Mucosa of descending colon (tissue), 3 donors: ENCODE results near the gene VEZF1. TPM values are rescaled to one million over a fixed set of nuclear protein-coding genes. Genes with fewer than 3 reads are reported as not detected.
"Not testable (repeated sequence)": the region's sequence is repeated elsewhere in the genome, so short reads cannot be mapped to it uniquely, and the experiment has no call there.

Experiments
- ATAC-seq: fragments of 200-7000 bp; cut with Tn5 transposase; one replicate; pipeline ENCODE4 v1.9.1; 2020; ENCODE audit warnings: mild to moderate bottlenecking, moderate library complexity
- DNase-seq, 3 donors: peaks; one replicate each; pipeline ENCODE4 v3.0.0-alpha.2; 2020
- H3K36me3 ChIP-seq: fragments of 200-600 bp; one replicate; pipeline ENCODE4 v1.8.0; 2021; ENCODE audit warnings: low read depth, mild to moderate bottlenecking
- H3K4me1 ChIP-seq: fragments of 200-600 bp; one replicate; pipeline ENCODE4 v1.8.0; 2021; ENCODE audit warnings: low read depth, mild to moderate bottlenecking
- H3K4me3 ChIP-seq: fragments of 200-600 bp; one replicate; pipeline ENCODE4 v1.8.0; 2021; ENCODE audit warnings: mild to moderate bottlenecking
- H3K9me3 ChIP-seq: fragments of 200-600 bp; one replicate; pipeline ENCODE4 v1.8.0; 2021; ENCODE audit warnings: mild to moderate bottlenecking
- intact Hi-C, 2 donors: fragments of 100-400 bp; cut with DNase I in 1 of 2; cut with micrococcal nuclease in 1 of 2; formaldehyde crosslinking; loops; one replicate each; pipeline versions ENCODE4 v1.11.0 to v1.11.1; 2022; cut with DNase I, micrococcal nuclease
- total RNA-seq, 3 donors: library from RNA; stranded (reverse); fragmentation: NEBNext Ultra II Directional in 2 of 3; extraction: Animal tissue kit (Norgen Biotek cat#: 25700) in 2 of 3; gene quantifications; one replicate each; pipeline versions ENCODE4 v1.2.1 to v1.2.4, GENCODE V29; 2021 to 2023
- TF ChIP-seq, protein P1 (sequence below): fragments of 200-600 bp; IDR thresholded peaks from one replicate; pipeline ENCODE4 v1.8.0; 2022; ENCODE audit warnings: antibody characterized with exemption, mild to moderate bottlenecking
- donor health status: DM: no; HTN: no; CAD: no; lungs with moderate emphysema.
- donor health status: DM: no; HTN: no; CAD: no.
- donor health status: DM: no; HTN: yes; CAD: no.

The VEZF1 gene
- total RNA-seq, 3 donors from 2014 or later, result 48.1 to 107 (median 48.9) TPM

- ATAC-seq, result no peak
- no peak for DNase-seq
- no peaks in the 10 kb centered on the region for H3K9me3 ChIP-seq
- TF ChIP-seq, protein P1, sequence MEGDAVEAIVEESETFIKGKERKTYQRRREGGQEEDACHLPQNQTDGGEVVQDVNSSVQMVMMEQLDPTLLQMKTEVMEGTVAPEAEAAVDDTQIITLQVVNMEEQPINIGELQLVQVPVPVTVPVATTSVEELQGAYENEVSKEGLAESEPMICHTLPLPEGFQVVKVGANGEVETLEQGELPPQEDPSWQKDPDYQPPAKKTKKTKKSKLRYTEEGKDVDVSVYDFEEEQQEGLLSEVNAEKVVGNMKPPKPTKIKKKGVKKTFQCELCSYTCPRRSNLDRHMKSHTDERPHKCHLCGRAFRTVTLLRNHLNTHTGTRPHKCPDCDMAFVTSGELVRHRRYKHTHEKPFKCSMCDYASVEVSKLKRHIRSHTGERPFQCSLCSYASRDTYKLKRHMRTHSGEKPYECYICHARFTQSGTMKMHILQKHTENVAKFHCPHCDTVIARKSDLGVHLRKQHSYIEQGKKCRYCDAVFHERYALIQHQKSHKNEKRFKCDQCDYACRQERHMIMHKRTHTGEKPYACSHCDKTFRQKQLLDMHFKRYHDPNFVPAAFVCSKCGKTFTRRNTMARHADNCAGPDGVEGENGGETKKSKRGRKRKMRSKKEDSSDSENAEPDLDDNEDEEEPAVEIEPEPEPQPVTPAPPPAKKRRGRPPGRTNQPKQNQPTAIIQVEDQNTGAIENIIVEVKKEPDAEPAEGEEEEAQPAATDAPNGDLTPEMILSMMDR, result no peak
- no peaks in the 10 kb centered on the region for H3K36me3 ChIP-seq
- intact Hi-C loops, result no loop called here
- H3K4me3 ChIP-seq, result no peak overlapping the region
- peaks cover 29% of the 10 kb centered on the region for H3K4me1 ChIP-seq
These were observed 5.4 kb downstream of the VEZF1 start for GRCh38 chr17:57982452-57983170.

- no peak for DNase-seq
- intact Hi-C loops, result no loop called here
- H3K36me3 ChIP-seq, result no peaks in the 10 kb centered on the region
- H3K9me3 ChIP-seq, result no peaks in the 10 kb centered on the region
- TF ChIP-seq, protein P1, result no peak
- H3K4me3 ChIP-seq, result no peak overlapping the region
- no peak for ATAC-seq
- H3K4me1 ChIP-seq, result peaks cover 19% of the 10 kb centered on the region
These were observed 7.5 kb downstream of the VEZF1 start for GRCh38 chr17:57980522-57980921.

- peaks cover 14% of the 10 kb centered on the region for H3K4me1 ChIP-seq
- ATAC-seq (no peak), DNase-seq (no peak)
- intact Hi-C loops, result no loop called here
- no peak overlapping the region for H3K4me3 ChIP-seq
- no peaks in the 10 kb centered on the region for H3K9me3 ChIP-seq
- TF ChIP-seq, protein P1, result no peak
- no peaks in the 10 kb centered on the region for H3K36me3 ChIP-seq
These were observed 9.0 kb downstream of the VEZF1 start for GRCh38 chr17:57979076-57979475.

DNA sequence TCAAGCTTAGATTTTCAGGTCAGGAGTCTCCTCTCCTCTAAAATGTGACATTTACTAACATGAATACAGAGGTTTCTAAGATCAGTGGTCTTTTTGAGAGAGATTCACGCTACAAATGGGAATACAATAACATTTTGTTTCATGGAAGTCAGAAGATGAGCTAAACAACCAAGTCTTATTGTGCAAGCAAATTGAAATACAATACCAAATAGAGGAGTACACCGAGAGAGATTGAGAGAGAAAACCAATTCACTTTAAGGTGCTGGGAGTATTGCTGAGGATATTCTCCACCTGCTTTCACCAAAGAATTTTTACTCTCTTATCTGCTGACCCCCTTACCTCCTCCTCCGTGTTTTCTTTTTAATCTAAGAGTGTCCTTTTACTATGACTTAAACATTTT is 11.5 kb downstream of the VEZF1 start:
- ATAC-seq (no peak), DNase-seq (no peak)
- H3K4me3 ChIP-seq, result no peak overlapping the region
- TF ChIP-seq, protein P1, result no peak
- no peaks in the 10 kb centered on the region for H3K36me3 ChIP-seq
- no peaks in the 10 kb centered on the region for H3K9me3 ChIP-seq
- no peaks in the 10 kb centered on the region for H3K4me1 ChIP-seq
- intact Hi-C loops, result no loop called here

DNA sequence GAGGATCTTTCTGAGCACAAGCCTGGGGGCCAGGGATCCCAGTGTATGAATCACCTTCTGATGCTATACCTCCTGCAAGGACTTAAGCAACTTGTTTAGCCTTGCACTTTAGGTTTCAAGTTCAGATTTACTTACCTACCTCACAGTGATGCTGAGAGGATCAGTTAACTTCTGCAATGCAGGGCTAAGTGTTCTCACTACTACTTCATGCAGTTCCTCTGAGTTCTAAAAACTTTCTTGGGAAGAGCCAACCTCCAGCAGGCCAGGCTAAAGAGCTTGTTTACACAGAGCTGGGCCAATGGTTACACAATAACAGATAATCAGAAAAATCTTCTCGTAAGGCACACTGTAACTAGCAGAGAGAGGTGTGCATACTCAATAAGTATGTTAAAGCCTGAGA is 13.0 kb downstream of the VEZF1 start:
- Histone ChIP-seq H3K4me1 (no peaks in the 10 kb centered on the region), H3K9me3 (no peaks in the 10 kb centered on the region), H3K4me3 (no peak overlapping the region), H3K36me3 (no peaks in the 10 kb centered on the region)
- TF ChIP-seq, protein P1, result no peak
- DNase-seq (no peak), ATAC-seq (no peak)
- intact Hi-C loops, result no loop called here

DNA sequence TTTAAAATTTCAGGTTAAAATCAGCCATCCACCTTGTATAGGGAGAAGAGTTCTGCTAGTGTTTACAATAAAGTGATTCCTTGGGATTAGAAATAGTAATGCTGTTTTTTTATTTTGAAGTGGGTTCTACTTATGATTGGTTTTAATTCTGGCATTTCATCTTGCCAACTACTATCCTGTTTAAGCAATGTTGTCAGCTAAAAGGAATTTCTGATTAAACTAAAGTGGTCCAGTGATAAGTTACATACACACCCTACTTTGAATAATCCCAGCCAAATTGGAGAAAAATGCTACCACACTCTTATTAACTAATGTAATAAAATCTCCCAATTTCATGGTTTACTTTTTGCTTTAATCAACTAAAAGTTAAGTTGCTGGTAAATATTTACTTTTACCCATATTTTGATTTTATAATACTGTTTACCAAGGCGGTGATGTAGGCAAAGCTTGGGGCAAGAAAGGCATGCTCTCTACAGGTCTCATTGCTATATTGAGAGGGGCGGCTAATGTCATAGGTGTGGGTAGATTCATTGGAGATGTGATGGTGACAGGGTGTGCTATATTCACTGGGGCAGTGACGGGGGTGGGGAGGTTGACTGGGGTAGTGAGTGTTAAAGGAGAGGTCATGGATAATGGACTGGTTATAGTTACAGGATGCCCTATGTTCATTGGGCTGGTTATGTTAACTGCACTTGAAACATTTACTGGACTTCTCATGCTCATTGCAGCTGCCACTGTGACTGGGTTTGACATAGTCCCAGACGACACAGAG is 13.8 kb downstream of the VEZF1 start:
- not testable (repeated sequence) for H3K36me3 ChIP-seq, H3K4me3 ChIP-seq, H3K9me3 ChIP-seq

More for the DNA sequence above, 13.8 kb downstream of the VEZF1 start:
- ATAC-seq, DNase-seq, H3K4me1 ChIP-seq, intact Hi-C loops: not testable (repeated sequence)
